ENCODE results near the gene CTSK. TPM values are rescaled to one million over a fixed set of nuclear protein-coding genes. Genes with fewer than 3 reads are reported as not detected.
A peak's percentile ranks its signal among the peaks of the same experiment; 100 is the strongest.

Gene CTSK
- total and polyA plus RNA-seq, 2 of the 13 experiments (the other 11 are each of a cell fraction or from before 2014, with no cell fraction given), result 1.4 to 6.3 TPM

DNA sequence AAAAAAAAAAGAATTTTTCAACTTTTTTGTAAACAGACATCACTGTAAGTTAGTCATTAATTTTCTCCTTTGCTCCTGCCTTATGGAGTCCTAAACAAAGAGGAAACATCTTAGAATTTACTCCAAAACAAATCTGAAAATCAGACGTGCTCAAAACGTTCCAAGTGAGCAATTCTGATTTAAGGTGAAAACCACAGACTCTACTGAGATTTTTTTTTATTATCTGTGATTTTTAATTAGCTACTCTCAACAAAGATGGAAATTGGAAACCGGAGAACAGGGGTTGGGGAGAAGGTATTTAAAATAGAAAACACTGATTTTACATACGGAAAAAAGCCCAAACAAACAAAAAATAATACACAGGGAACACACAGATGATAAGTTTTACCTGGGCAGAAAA, 7.8 kb upstream of the CTSK start:
- Histone ChIP-seq H3K9ac (ENCODE audit: insufficient read depth, low read depth, low read length) (no peak overlapping the region), H3K4me2 (ENCODE audit: low read depth, low read length) (no peak overlapping the region), H3K9me3 (ENCODE audit: low read length) (no peaks in the 10 kb centered on the region), H3K79me2 (ENCODE audit: insufficient read depth, low read length) (no peaks in the 10 kb centered on the region), H3K27me3 (ENCODE audit: control insufficient read depth in 1 of 2, insufficient read depth in 2 of 2, low read length in 2 of 2) (no peaks in the 10 kb centered on the region), H3K4me3 (replicated peaks in 1 of 3; ENCODE audit: insufficient read depth in 1 of 3, low read depth in 2 of 3, low read length in 3 of 3) (no peak overlapping the region), H3K36me3 (replicated peaks in 1 of 2; ENCODE audit: control insufficient read depth in 1 of 2, insufficient read depth in 2 of 2, low read length in 2 of 2) (peaks cover 12 to 59% of the 10 kb centered on the region in 2 experiments), H3K27ac (ENCODE audit: extremely low read length, insufficient read depth, low read length) (no peak overlapping the region), H4K20me1 (ENCODE audit: insufficient read depth, low read length) (no peaks in the 10 kb centered on the region), H3K4me1 (ENCODE audit: insufficient read depth, low read length) (no peaks in the 10 kb centered on the region), H2AFZ (ENCODE audit: low read length) (no peak overlapping the region)
- BruUV-seq (replicated peaks), result no TSS peak
- 97% methylated on average over 4 of the region's 4 CpGs for WGBS (ENCODE audit: low lambda C conversion rate)
- in situ Hi-C loops (cut with HindIII; ENCODE audit: extremely low pct_ligation_motif_present, low pct_unique_long_range_greater_than_20kb) (no loop called here), intact Hi-C loops (cut with micrococcal nuclease; ENCODE audit: unreplicated experiment) (loop anchor here (10.0 kb wide), 1 partner anchor 191 kb away; the partner anchor contains the start of gene ENSA)
- ATAC-seq, result no peak
- FAIRE-seq, result no peak
- ChIA-PET POLR2A (no interaction called here), CTCF (ENCODE audit: low intra/inter-chr PET ratio, low total read pairs) (no interaction called here)
- TF ChIP-seq ZNF468 (CRISPR knock-in tag; IDR thresholded peaks at IDR 0.05) (no peak), RFXAP (CRISPR knock-in tag; IDR thresholded peaks at IDR 0.05; ENCODE audit: borderline replicate concordance) (no peak), NR2F6 (IDR thresholded peaks at IDR 0.05) (no peak), NR2F6 (CRISPR knock-in tag; IDR thresholded peaks at IDR 0.05) (no peak), SIN3B (IDR thresholded peaks at IDR 0.05; ENCODE audit: low read length) (no peak), ZNF431 (CRISPR knock-in tag; IDR thresholded peaks at IDR 0.05; ENCODE audit: borderline replicate concordance, low read depth) (no peak), ZNF354B (CRISPR knock-in tag; IDR thresholded peaks at IDR 0.05) (no peak), SNAPC2 (CRISPR knock-in tag; IDR thresholded peaks at IDR 0.05) (no peak), FOSL2 (CRISPR knock-in tag; IDR thresholded peaks at IDR 0.05) (no peak)
- DNase-seq (ENCODE audit: low spot score), result no peak

DNA sequence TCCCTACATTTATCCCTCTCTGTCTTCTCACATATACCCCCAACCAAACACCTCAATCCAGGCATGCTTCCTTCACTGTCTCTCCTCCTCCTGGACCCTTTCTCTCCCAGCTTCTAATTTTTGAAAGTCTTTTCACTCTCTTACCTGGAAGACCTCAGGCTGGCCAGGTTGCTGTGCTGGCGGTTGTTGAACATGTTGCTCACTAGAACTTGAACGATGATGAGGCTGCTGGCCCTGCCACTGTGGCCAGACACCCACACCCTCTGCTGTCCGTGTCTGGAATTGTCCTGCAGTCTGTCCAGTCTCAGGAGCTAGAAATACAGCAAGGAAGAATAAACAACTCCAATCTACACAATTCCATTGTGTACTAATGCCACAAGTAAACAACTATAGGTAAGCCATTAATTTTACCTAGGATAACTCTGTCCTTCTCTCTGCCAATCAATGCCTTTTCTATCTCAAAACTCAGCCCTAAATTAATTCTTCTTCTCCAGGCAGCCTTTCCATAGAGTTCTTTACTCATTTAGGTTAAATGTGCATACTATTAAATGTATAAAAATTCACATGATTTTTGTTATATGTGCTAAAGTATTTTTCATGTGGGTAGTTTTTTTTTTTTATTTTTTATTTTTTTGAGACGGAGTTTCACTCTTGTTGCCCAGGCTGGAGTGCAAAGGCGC, 5.1 kb upstream of the CTSK start:
- FAIRE-seq, result peak; percentile 58
- Histone ChIP-seq H3K4me1 (ENCODE audit: insufficient read depth, low read length) (no peaks in the 10 kb centered on the region), H3K4me2 (ENCODE audit: low read depth, low read length) (no peak overlapping the region), H4K20me1 (ENCODE audit: insufficient read depth, low read length) (no peaks in the 10 kb centered on the region), H3K4me3 (replicated peaks in 1 of 3; ENCODE audit: insufficient read depth in 1 of 3, low read depth in 2 of 3, low read length in 3 of 3) (no peak overlapping the region), H3K27me3 (ENCODE audit: control insufficient read depth in 1 of 2, insufficient read depth in 2 of 2, low read length in 2 of 2) (no peaks in the 10 kb centered on the region), H3K36me3 (replicated peaks in 1 of 2; ENCODE audit: control insufficient read depth in 1 of 2, insufficient read depth in 2 of 2, low read length in 2 of 2) (peaks cover 12 to 52% of the 10 kb centered on the region in 2 experiments), H3K9ac (ENCODE audit: insufficient read depth, low read depth, low read length) (no peak overlapping the region), H3K9me3 (ENCODE audit: low read length) (no peaks in the 10 kb centered on the region), H3K27ac (ENCODE audit: extremely low read length, insufficient read depth, low read length) (no peak overlapping the region), H2AFZ (ENCODE audit: low read length) (no peak overlapping the region), H3K79me2 (ENCODE audit: insufficient read depth, low read length) (no peaks in the 10 kb centered on the region)
- intact Hi-C loops (cut with micrococcal nuclease; ENCODE audit: unreplicated experiment), result loop anchor here (2.0 to 10.0 kb wide), 2 partner anchors 116 to 188 kb away; partner anchors contain the start of genes ENSA and GOLPH3L
- no TSS peak for BruUV-seq (replicated peaks)
- DNase-seq (ENCODE audit: low spot score), result peak; percentile 36
- ChIA-PET POLR2A (interaction anchor here (0.9 to 2.1 kb wide), 3 partner anchors 184 to 252 kb away, joined by 3 to 4 read pairs (median 3); partner anchors contain the start of gene ENSA), CTCF (ENCODE audit: low intra/inter-chr PET ratio, low total read pairs) (interaction anchor here (0.8 kb wide), 1 partner anchor 348 kb away, joined by 5 read pairs; no protein-coding TSS in a partner anchor)
- in situ Hi-C loops (cut with HindIII; ENCODE audit: extremely low pct_ligation_motif_present, low pct_unique_long_range_greater_than_20kb), result loop anchor here (5.0 kb wide), 1 partner anchor 251 kb away; no protein-coding TSS in a partner anchor
- 59% methylated on average over 5 of the region's 5 CpGs for WGBS (ENCODE audit: low lambda C conversion rate)
- ATAC-seq, result peak; percentile 93
- peak; percentile 44 for TF ChIP-seq TEAD3 (CRISPR knock-in tag; optimal IDR thresholded peaks at IDR 0.05; ENCODE audit: borderline replicate concordance)
- TF ChIP-seq RAD21 (CRISPR knock-in tag; IDR thresholded peaks at IDR 0.05), result peak; percentile 79
- no peak for TF ChIP-seq ZNF230 (CRISPR knock-in tag; IDR thresholded peaks at IDR 0.05)
- no peak for TF ChIP-seq KLF9 (CRISPR knock-in tag; IDR thresholded peaks at IDR 0.05; ENCODE audit: low read depth)
- peak; percentile 85 for TF ChIP-seq SMC3 (IDR thresholded peaks at IDR 0.05; ENCODE audit: low read length)
- TF ChIP-seq, protein P1, sequence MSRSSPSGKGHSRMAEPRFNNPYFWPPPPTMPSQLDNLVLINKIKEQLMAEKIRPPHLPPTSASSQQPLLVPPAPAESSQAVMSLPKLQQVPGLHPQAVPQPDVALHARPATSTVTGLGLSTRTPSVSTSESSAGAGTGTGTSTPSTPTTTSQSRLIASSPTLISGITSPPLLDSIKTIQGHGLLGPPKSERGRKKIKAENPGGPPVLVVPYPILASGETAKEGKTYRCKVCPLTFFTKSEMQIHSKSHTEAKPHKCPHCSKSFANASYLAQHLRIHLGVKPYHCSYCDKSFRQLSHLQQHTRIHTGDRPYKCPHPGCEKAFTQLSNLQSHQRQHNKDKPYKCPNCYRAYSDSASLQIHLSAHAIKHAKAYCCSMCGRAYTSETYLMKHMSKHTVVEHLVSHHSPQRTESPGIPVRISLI (CRISPR knock-in tag; IDR thresholded peaks at IDR 0.05; ENCODE audit: borderline replicate concordance), result no peak
- no peak for TF ChIP-seq PHF20 (CRISPR knock-in tag; IDR thresholded peaks at IDR 0.05)
- TF ChIP-seq REPIN1 (CRISPR knock-in tag; IDR thresholded peaks at IDR 0.05; ENCODE audit: borderline replicate concordance, low read depth), result 0 out of 2 replicates have a peak, but pooled peaks have one; percentile 21
- no peak for TF ChIP-seq NBN (conservative IDR thresholded peaks at IDR 0.05)
- TF ChIP-seq, protein P2, sequence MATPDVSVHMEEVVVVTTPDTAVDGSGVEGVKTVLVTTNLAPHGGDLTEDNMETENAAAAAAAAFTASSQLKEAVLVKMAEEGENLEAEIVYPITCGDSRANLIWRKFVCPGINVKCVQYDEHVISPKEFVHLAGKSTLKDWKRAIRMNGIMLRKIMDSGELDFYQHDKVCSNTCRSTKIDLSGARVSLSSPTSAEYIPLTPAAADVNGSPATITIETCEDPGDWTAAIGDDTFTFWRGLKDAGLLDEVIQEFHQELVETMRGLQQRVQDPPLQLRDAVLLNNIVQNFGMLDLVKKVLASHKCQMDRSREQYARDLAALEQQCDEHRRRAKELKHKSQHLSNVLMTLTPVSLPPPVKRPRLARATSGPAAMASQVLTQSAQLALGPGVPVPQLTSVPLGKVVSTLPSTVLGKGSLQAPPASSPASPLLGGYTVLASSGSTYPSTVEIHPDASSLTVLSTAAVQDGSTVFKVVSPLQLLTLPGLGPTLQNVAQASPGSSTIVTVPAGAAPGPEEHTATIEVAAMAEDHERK (CRISPR knock-in tag; IDR thresholded peaks at IDR 0.05; ENCODE audit: low read depth), result no peak

Measured in HepG2 (cell line).